HG03565 (cell line): ENCODE results near the gene SYT5.
A peak's percentile ranks its signal among the peaks of the same experiment; 100 is the strongest.
"Not testable (repeated sequence)": the region's sequence is repeated elsewhere in the genome, so short reads cannot be mapped to it uniquely, and the experiment has no call there.

Experiments used
- ATAC-seq: cut with Tn5 transposase; IDR thresholded peaks from one replicate; pipeline ENCODE4 v1.9.1; 2021; ENCODE audit warnings: mild to moderate bottlenecking, moderate library complexity; ENCODE audit not compliant: unreplicated experiment

The SYT5 gene

GRCh38 chr19:55172318-55172717 is 7.8 kb downstream of the SYT5 start:
- ATAC-seq, result not testable (repeated sequence)

GRCh38 chr19:55171440-55171839 is 8.6 kb downstream of the SYT5 start:
- ATAC-seq, result no peak

GRCh38 chr19:55169136-55169535 is 11.0 kb downstream of the SYT5 start:
- ATAC-seq, result no peak

GRCh38 chr19:55166530-55167268 is 13.4 kb downstream of the SYT5 start, which contains the start of gene DNAAF3:
Gene DNAAF3, minus strand, starts transcription at chr19:55166613. Its CDS starts 200 bp downstream, at chr19:55166413.
- ATAC-seq, result peak; percentile 43

GRCh38 chr19:55165952-55166529 is 14.0 kb downstream of the SYT5 start:
- no peak for ATAC-seq

GRCh38 chr19:55161571-55162322 is 18.3 kb downstream of the SYT5 start:
- ATAC-seq, result no peak

- ATAC-seq, result no peak
These were observed 19.1 kb downstream of the SYT5 start for GRCh38 chr19:55160986-55161365.

- no peak for ATAC-seq
These were observed 19.7 kb downstream of the SYT5 start for GRCh38 chr19:55160128-55160985.

GRCh38 chr19:55158848-55159749 is 21.0 kb downstream of the SYT5 start:
- ATAC-seq, result no peak

- ATAC-seq, result no peak
These were observed 21.7 kb downstream of the SYT5 start for GRCh38 chr19:55158423-55158822.

GRCh38 chr19:55157064-55157908 is 22.8 kb downstream of the SYT5 start, which contains the start of gene TNNI3:
Gene TNNI3, minus strand, starts transcription at chr19:55157732. Its CDS starts 143 bp downstream, at chr19:55157589.
- no peak for ATAC-seq

GRCh38 chr19:55156202-55157063 is 23.7 kb downstream of the SYT5 start:
- ATAC-seq, result no peak

GRCh38 chr19:55155784-55156183 is 24.3 kb downstream of the SYT5 start:
- not testable (repeated sequence) for ATAC-seq

GRCh38 chr19:55153652-55154264 is 26.3 kb downstream of the SYT5 start:
- ATAC-seq, result no peak

- no peak for ATAC-seq
These were observed 28.1 kb downstream of the SYT5 start for GRCh38 chr19:55152017-55152416.

GRCh38 chr19:55149078-55150003 is 30.7 kb downstream of the SYT5 start, which contains the start of gene TNNT1:
Gene TNNT1, minus strand, starts transcription at chr19:55149206. Its CDS starts 2,049 bp downstream, at chr19:55147157.
- ATAC-seq, result no peak
